ENCODE measurements around the gene CAMTA1. TPM values are rescaled to one million over a fixed set of nuclear protein-coding genes. Genes with fewer than 3 reads are reported as not detected.

Gene CAMTA1
- polyA plus RNA-seq, 1 donor from 2014 or later: 162 TPM

GRCh38 chr1:7535934-7536878, 751.0 kb downstream of the CAMTA1 start:
- Histone ChIP-seq H3K4me2 (ENCODE audit: low read length) (no peak overlapping the region), H3K9me2 (ENCODE audit: insufficient read depth, low read length) (no peaks in the 10 kb centered on the region), H3K27ac (ENCODE audit: low read length) (no peak overlapping the region), H3K27me3 (ENCODE audit: insufficient read depth, low read depth, low read length) (no peaks in the 10 kb centered on the region), H3F3A (ENCODE audit: insufficient read depth, low read length, poor library complexity, severe bottlenecking) (no peaks in the 10 kb centered on the region), H3K9me3 (ENCODE audit: low read length) (no peaks in the 10 kb centered on the region), H2AFZ (ENCODE audit: low read depth, low read length) (no peak overlapping the region), H3K4me3 (ENCODE audit: low read length) (no peak overlapping the region), H3K79me2 (replicated peaks; ENCODE audit: insufficient read depth, low read length) (no peaks in the 10 kb centered on the region), H3K9ac (ENCODE audit: low read length) (no peak overlapping the region), H4K20me1 (ENCODE audit: insufficient read depth) (no peaks in the 10 kb centered on the region), H3K36me3 (ENCODE audit: insufficient read depth, low read length) (no peaks in the 10 kb centered on the region)
- no peak for TF ChIP-seq SMC3 (conservative IDR thresholded peaks at IDR 0.05; ENCODE audit: poor library complexity)
- no peak for TF ChIP-seq POLR2AphosphoS5 (IDR thresholded peaks at IDR 0.05)
- no peak for TF ChIP-seq TAF1 (IDR thresholded peaks at IDR 0.05; ENCODE audit: low read depth)
- TF ChIP-seq RAD21 (conservative IDR thresholded peaks at IDR 0.05): no peak
- TF ChIP-seq REST (IDR thresholded peaks at IDR 0.05; ENCODE audit: borderline replicate concordance): no peak
- TF ChIP-seq EZH2 (IDR thresholded peaks at IDR 0.05; ENCODE audit: borderline replicate concordance, insufficient read depth, low read length, poor library complexity, severe bottlenecking): no peak
- TF ChIP-seq EP300 (conservative IDR thresholded peaks at IDR 0.05; ENCODE audit: poor library complexity, severe bottlenecking): no peak
- TF ChIP-seq CTCF (IDR thresholded peaks at IDR 0.05; ENCODE audit: poor library complexity, severe bottlenecking): no peak
- no peak for TF ChIP-seq MXI1 (conservative IDR thresholded peaks at IDR 0.05; ENCODE audit: poor library complexity, severe bottlenecking)

- Histone ChIP-seq H4K20me1 (ENCODE audit: insufficient read depth) (no peaks in the 10 kb centered on the region), H3K79me2 (replicated peaks; ENCODE audit: insufficient read depth, low read length) (no peaks in the 10 kb centered on the region), H3K36me3 (ENCODE audit: insufficient read depth, low read length) (no peaks in the 10 kb centered on the region), H3K9me2 (ENCODE audit: insufficient read depth, low read length) (no peaks in the 10 kb centered on the region), H3K27ac (ENCODE audit: low read length) (no peak overlapping the region), H3K9me3 (ENCODE audit: low read length) (no peaks in the 10 kb centered on the region), H3K9ac (ENCODE audit: low read length) (no peak overlapping the region), H3K4me2 (ENCODE audit: low read length) (no peak overlapping the region), H3F3A (ENCODE audit: insufficient read depth, low read length, poor library complexity, severe bottlenecking) (no peaks in the 10 kb centered on the region), H2AFZ (ENCODE audit: low read depth, low read length) (no peak overlapping the region), H3K4me3 (ENCODE audit: low read length) (no peak overlapping the region), H3K27me3 (ENCODE audit: insufficient read depth, low read depth, low read length) (no peaks in the 10 kb centered on the region)
- TF ChIP-seq EP300 (conservative IDR thresholded peaks at IDR 0.05; ENCODE audit: poor library complexity, severe bottlenecking) (no peak), TAF1 (IDR thresholded peaks at IDR 0.05; ENCODE audit: low read depth) (no peak), SMC3 (conservative IDR thresholded peaks at IDR 0.05; ENCODE audit: poor library complexity) (no peak), CTCF (IDR thresholded peaks at IDR 0.05; ENCODE audit: poor library complexity, severe bottlenecking) (no peak)
Observed at GRCh38 chr1:7536891-7537591, 751.8 kb downstream of the CAMTA1 start.

All from neural cell (in vitro differentiated cells).